Upper lobe of left lung (tissue), 4 donors: ENCODE results near the gene BCOR.

Source experiments
- POLR2A ChIP-seq, 4 donors: fragments of 450-650 bp; IDR thresholded peaks; one replicate each; pipeline ENCODE4 v1.5.1; 2016 to 2017; ENCODE audit warnings: antibody characterized with exemption in 4 of 4, mild to moderate bottlenecking in 2 of 4
- TF ChIP-seq, protein P1 (sequence below), 6 experiments: fragments of 450-650 bp in 4 of 6; fragments of 200-600 bp in 2 of 6; sonication (generic) in 2 of 6; IDR thresholded peaks; one replicate each; pipeline ENCODE4 v1.5.1; 2016 to 2019; ENCODE audit warnings: antibody characterized with exemption in 6 of 6

DNA sequence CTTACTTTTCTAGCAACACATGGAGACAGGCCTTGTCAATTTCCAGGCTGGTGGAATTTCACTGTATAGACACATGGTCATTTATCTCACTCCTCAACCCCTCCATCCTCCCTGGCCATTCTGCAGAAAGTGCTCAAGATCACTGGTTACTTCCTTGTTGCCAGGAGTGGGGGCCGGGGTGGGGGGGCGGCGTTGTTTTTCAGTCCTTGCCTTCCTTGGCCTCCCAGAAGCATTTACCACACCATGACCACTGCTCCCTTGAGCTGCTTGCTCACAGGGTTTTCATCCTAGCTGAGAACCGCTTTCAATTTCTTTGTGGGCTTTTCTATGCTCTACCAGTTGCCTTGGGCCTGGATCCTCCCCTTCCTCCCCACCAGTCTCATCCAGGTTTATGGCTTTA, 14.1 kb upstream of the BCOR start:
- no peak for TF ChIP-seq POLR2A (IDR thresholded peaks at IDR 0.05)
- TF ChIP-seq, protein P1, sequence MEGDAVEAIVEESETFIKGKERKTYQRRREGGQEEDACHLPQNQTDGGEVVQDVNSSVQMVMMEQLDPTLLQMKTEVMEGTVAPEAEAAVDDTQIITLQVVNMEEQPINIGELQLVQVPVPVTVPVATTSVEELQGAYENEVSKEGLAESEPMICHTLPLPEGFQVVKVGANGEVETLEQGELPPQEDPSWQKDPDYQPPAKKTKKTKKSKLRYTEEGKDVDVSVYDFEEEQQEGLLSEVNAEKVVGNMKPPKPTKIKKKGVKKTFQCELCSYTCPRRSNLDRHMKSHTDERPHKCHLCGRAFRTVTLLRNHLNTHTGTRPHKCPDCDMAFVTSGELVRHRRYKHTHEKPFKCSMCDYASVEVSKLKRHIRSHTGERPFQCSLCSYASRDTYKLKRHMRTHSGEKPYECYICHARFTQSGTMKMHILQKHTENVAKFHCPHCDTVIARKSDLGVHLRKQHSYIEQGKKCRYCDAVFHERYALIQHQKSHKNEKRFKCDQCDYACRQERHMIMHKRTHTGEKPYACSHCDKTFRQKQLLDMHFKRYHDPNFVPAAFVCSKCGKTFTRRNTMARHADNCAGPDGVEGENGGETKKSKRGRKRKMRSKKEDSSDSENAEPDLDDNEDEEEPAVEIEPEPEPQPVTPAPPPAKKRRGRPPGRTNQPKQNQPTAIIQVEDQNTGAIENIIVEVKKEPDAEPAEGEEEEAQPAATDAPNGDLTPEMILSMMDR (IDR thresholded peaks at IDR 0.05) = no peak
